VCaP (cell line): ENCODE measurements around the gene ANO2.
A peak's percentile ranks its signal among the peaks of the same experiment; 100 is the strongest.

Experiments
- H3K27ac ChIP-seq: fragments of 450-650 bp; 2 replicates; pipeline ENCODE4 v1.5.1; 2017
- TF ChIP-seq, protein P1 (sequence below): fragments of 450-650 bp; conservative IDR thresholded peaks from 2 replicates; pipeline ENCODE4 v1.5.1; 2017; ENCODE audit warnings: mild to moderate bottlenecking, moderate library complexity

Gene ANO2

GRCh38 chr12:5562581-5562980 is 382.5 kb downstream of the ANO2 start:
- TF ChIP-seq, protein P1, sequence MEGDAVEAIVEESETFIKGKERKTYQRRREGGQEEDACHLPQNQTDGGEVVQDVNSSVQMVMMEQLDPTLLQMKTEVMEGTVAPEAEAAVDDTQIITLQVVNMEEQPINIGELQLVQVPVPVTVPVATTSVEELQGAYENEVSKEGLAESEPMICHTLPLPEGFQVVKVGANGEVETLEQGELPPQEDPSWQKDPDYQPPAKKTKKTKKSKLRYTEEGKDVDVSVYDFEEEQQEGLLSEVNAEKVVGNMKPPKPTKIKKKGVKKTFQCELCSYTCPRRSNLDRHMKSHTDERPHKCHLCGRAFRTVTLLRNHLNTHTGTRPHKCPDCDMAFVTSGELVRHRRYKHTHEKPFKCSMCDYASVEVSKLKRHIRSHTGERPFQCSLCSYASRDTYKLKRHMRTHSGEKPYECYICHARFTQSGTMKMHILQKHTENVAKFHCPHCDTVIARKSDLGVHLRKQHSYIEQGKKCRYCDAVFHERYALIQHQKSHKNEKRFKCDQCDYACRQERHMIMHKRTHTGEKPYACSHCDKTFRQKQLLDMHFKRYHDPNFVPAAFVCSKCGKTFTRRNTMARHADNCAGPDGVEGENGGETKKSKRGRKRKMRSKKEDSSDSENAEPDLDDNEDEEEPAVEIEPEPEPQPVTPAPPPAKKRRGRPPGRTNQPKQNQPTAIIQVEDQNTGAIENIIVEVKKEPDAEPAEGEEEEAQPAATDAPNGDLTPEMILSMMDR: no peak

GRCh38 chr12:5561846-5562245 is 383.2 kb downstream of the ANO2 start:
- no peak overlapping the region for H3K27ac ChIP-seq
- TF ChIP-seq, protein P1: no peak

More at GRCh38 chr12:5562581-5562980, 382.5 kb downstream of the ANO2 start:
- no peak overlapping the region for H3K27ac ChIP-seq

- no peak overlapping the region for H3K27ac ChIP-seq
- TF ChIP-seq, protein P1: no peak
Observed at GRCh38 chr12:5561057-5561456, 384.0 kb downstream of the ANO2 start.

DNA sequence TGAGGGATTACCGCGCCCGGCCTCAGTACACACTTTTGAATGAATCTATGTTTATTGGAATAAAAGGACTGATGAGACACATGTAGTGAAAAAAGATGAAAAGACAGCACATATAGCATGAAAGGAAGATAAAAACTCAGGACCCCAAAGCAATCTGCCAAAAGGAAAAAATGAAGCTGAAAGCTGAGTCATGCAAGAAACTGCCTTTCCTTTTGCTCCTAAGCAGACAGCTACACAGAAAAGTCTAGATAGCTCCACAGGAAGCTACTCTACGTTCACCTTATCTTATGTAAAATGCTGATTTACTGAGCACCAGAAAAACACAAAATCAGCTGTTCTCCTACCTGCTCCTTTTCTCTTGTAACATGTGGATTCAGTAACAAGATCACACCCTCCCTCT is 384.8 kb downstream of the ANO2 start:
- H3K27ac ChIP-seq: no peak overlapping the region
- TF ChIP-seq, protein P1: no peak

DNA sequence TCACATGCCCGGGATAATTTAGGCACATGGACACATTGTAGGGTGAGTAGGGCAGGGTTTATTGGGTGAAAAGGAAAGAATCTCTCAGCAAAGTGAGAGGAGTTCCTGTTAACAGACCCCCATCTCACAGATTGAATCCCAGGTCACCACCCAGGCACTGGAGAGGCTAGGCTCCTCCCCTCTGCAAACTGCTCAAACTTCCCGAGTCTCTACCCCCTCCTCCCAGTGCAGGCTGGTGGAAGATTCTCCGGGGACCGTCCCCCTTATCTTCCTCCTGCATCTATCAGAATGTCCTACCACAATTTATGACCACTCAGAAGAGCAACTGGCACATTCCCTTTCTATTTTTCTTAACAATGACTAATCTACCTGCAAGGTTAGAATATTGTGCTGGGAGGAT is 387.2 kb downstream of the ANO2 start:
- no peak overlapping the region for H3K27ac ChIP-seq
- TF ChIP-seq, protein P1: no peak

GRCh38 chr12:5556946-5557673 is 387.9 kb downstream of the ANO2 start:
- no peak overlapping the region for H3K27ac ChIP-seq
- TF ChIP-seq, protein P1: no peak

GRCh38 chr12:5556033-5556614 is 388.9 kb downstream of the ANO2 start:
- TF ChIP-seq, protein P1: peak; percentile 50
- H3K27ac ChIP-seq: no peak overlapping the region
